ENCODE results near the gene WDR64. TPM values are rescaled to one million over a fixed set of nuclear protein-coding genes. Genes with fewer than 3 reads are reported as not detected.

WDR64 gene
- total and polyA plus RNA-seq, 2 of the 13 experiments (the other 11 are each of a cell fraction or from before 2014, with no cell fraction given): not detected

DNA sequence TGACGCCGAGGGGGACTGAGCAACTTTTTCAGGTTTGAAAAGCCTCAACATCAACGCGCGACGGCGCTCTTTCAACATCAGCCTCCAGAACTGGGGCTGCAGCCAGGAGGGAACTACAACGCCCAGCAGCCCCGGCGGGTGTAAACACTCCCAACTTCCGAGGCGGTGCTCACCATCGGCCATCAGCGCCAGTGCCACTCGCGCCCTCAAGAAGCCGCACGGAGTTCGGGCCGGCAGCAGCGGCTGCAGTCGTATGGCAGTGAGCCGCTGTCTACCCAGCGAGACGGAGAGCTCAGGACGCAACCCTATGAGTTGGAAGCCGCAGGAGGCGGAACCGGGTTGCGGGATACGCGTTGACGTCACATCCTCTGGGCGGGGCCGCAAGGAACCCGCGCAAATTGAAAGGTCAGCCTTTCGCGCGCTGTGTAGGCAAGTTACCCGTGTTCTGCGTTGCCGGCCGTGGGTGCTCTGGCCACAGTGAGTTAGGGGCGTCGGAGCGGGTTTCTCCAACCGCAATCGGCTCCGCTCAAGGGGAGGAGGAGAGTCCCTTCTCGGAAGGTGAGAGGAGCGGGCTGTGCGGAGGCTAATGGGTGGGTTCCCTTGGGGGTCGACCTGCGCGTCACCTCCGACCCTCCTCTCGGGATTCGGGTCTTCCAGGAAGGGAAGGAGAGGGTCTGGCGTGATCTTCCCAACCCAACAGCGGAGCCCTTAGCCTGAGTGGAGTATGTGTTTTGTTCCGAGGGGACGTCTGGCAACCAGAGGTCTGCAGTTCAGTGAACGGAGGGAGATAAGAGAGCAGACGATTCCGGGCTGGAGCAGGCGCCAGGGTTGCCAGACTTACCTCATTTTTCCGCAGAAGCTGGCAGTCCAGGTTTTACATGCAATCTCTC lies 196.0 kb downstream of the WDR64 start, which contains the start of gene EXO1 (continued):
- TF ChIP-seq, protein P1, sequence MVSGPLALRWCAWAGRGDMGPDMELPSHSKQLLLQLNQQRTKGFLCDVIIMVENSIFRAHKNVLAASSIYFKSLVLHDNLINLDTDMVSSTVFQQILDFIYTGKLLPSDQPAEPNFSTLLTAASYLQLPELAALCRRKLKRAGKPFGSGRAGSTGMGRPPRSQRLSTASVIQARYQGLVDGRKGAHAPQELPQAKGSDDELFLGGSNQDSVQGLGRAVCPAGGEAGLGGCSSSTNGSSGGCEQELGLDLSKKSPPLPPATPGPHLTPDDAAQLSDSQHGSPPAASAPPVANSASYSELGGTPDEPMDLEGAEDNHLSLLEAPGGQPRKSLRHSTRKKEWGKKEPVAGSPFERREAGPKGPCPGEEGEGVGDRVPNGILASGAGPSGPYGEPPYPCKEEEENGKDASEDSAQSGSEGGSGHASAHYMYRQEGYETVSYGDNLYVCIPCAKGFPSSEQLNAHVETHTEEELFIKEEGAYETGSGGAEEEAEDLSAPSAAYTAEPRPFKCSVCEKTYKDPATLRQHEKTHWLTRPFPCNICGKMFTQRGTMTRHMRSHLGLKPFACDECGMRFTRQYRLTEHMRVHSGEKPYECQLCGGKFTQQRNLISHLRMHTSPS (CRISPR knock-in tag; IDR thresholded peaks at IDR 0.05; ENCODE audit: low read depth): no peak
- TF ChIP-seq PITX1 (CRISPR knock-in tag; IDR thresholded peaks at IDR 0.05) (peak; percentile 66), GTF3A (CRISPR knock-in tag; conservative IDR thresholded peaks at IDR 0.05) (peak; percentile 35; the same call in 1 of the 2 replicates), ZNF781 (CRISPR knock-in tag; IDR thresholded peaks at IDR 0.05; ENCODE audit: borderline replicate concordance, not compliant biosample characterization) (peak; percentile 52), RFX1 (IDR thresholded peaks at IDR 0.05) (no peak), SNAI1 (CRISPR knock-in tag; IDR thresholded peaks at IDR 0.05; ENCODE audit: borderline replicate concordance) (no peak; the same call in 1 of the 2 replicates), MYNN (CRISPR knock-in tag; IDR thresholded peaks at IDR 0.05; ENCODE audit: low read depth) (no peak), ZNF674 (CRISPR knock-in tag; IDR thresholded peaks at IDR 0.05; ENCODE audit: low read depth) (no peak), ZNF230 (CRISPR knock-in tag; IDR thresholded peaks at IDR 0.05) (0 out of 2 replicates have a peak, but pooled peaks have one; percentile 33), PHF21A (CRISPR knock-in tag; IDR thresholded peaks at IDR 0.05) (0 out of 2 replicates have a peak, but pooled peaks have one; percentile 33), MYC (CRISPR knock-in tag; IDR thresholded peaks at IDR 0.05; ENCODE audit: borderline replicate concordance) (0 out of 2 replicates have a peak, but pooled peaks have one; percentile 49), ZNF354B (CRISPR knock-in tag; IDR thresholded peaks at IDR 0.05) (0 out of 2 replicates have a peak, but pooled peaks have one; percentile 57), ZFYVE20 (CRISPR knock-in tag; IDR thresholded peaks at IDR 0.05; ENCODE audit: borderline replicate concordance, low read depth) (no peak), EP300 (IDR thresholded peaks at IDR 0.05; ENCODE audit: low read depth in 2 of 2, low read length in 2 of 2) (no peak; a peak in 1 of 4 replicates), EP300 (CRISPR knock-in tag; IDR thresholded peaks at IDR 0.05; ENCODE audit: borderline replicate concordance) (no peak), CBX5 (CRISPR knock-in tag; IDR thresholded peaks at IDR 0.05; ENCODE audit: borderline replicate concordance) (no peak), MIXL1 (CRISPR knock-in tag; IDR thresholded peaks at IDR 0.05) (no peak)
- TF ChIP-seq, protein P2, sequence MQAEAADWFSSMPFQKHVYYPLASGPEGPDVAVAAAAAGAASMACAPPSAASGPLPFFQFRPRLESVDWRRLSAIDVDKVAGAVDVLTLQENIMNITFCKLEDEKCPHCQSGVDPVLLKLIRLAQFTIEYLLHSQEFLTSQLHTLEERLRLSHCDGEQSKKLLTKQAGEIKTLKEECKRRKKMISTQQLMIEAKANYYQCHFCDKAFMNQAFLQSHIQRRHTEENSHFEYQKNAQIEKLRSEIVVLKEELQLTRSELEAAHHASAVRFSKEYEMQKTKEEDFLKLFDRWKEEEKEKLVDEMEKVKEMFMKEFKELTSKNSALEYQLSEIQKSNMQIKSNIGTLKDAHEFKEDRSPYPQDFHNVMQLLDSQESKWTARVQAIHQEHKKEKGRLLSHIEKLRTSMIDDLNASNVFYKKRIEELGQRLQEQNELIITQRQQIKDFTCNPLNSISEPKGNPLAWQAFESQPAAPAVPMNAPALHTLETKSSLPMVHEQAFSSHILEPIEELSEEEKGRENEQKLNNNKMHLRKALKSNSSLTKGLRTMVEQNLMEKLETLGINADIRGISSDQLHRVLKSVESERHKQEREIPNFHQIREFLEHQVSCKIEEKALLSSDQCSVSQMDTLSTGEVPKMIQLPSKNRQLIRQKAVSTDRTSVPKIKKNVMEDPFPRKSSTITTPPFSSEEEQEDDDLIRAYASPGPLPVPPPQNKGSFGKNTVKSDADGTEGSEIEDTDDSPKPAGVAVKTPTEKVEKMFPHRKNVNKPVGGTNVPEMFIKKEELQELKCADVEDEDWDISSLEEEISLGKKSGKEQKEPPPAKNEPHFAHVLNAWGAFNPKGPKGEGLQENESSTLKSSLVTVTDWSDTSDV (CRISPR knock-in tag; IDR thresholded peaks at IDR 0.05): no peak; the same call in 1 of the 2 replicates
- TF ChIP-seq, protein P3, sequence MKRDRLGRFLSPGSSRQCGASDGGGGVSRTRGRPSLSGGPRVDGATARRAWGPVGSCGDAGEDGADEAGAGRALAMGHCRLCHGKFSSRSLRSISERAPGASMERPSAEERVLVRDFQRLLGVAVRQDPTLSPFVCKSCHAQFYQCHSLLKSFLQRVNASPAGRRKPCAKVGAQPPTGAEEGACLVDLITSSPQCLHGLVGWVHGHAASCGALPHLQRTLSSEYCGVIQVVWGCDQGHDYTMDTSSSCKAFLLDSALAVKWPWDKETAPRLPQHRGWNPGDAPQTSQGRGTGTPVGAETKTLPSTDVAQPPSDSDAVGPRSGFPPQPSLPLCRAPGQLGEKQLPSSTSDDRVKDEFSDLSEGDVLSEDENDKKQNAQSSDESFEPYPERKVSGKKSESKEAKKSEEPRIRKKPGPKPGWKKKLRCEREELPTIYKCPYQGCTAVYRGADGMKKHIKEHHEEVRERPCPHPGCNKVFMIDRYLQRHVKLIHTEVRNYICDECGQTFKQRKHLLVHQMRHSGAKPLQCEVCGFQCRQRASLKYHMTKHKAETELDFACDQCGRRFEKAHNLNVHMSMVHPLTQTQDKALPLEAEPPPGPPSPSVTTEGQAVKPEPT (CRISPR knock-in tag; IDR thresholded peaks at IDR 0.05; ENCODE audit: low read depth): no peak
